ENCODE results near the gene RAB11FIP3. TPM values are rescaled to one million over a fixed set of nuclear protein-coding genes. Genes with fewer than 3 reads are reported as not detected.
"Not testable (repeated sequence)": the region's sequence is repeated elsewhere in the genome, so short reads cannot be mapped to it uniquely, and the experiment has no call there.

RAB11FIP3 gene
- total RNA-seq, 1 donor from 2014 or later: 60.2 TPM

DNA sequence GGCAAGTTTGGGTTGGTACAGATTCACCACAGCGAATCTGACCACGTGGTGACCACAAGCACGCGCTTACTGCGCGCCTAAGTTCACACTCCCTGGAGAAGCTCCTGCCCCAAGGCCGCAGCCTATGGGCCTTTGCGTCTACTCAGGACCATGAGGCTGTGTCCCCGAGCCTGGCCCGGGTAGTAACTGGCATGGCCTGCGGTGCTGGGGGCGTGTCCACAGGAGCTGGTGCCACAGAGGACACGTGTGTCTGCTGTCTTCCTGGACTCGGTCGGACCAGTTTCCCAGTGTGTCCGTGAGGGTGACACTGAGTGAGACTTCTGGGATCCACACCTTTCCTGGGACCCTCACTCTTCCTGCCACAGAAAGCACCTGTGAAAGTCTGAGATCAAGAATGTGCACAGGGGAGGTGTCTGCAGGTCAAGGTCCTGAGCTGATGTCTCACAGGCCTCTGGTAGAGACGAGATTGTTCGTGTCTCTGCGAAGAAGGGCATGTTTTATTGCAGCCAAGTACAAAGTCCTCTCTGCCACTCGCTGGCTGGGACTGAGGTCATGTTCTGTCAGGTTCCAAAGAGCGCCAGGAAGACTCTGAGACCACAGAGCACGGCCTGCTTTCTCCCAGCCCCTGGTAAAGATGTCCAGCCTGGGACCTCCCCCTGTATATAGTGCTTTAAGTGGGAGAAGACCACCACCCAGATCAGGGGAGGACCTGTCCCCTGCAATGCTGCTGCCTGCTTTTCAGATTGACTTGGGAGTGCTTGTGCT is 76.9 kb downstream of the RAB11FIP3 start:
- Mint-ChIP-seq H3K4me1 (ENCODE audit: unreplicated experiment) (peaks cover 3% of the 10 kb centered on the region), H3K9me3 (ENCODE audit: unreplicated experiment) (no peaks in the 10 kb centered on the region), H3K36me3 (ENCODE audit: unreplicated experiment) (peaks cover 15% of the 10 kb centered on the region), H3K27ac (ENCODE audit: unreplicated experiment) (no peak overlapping the region), H3K27me3 (ENCODE audit: unreplicated experiment) (no peaks in the 10 kb centered on the region), H3K4me3 (ENCODE audit: unreplicated experiment) (no peak overlapping the region)
- no peak for DNase-seq (ENCODE audit: extremely low spot score, unreplicated experiment)
- TF ChIP-seq, protein P1, sequence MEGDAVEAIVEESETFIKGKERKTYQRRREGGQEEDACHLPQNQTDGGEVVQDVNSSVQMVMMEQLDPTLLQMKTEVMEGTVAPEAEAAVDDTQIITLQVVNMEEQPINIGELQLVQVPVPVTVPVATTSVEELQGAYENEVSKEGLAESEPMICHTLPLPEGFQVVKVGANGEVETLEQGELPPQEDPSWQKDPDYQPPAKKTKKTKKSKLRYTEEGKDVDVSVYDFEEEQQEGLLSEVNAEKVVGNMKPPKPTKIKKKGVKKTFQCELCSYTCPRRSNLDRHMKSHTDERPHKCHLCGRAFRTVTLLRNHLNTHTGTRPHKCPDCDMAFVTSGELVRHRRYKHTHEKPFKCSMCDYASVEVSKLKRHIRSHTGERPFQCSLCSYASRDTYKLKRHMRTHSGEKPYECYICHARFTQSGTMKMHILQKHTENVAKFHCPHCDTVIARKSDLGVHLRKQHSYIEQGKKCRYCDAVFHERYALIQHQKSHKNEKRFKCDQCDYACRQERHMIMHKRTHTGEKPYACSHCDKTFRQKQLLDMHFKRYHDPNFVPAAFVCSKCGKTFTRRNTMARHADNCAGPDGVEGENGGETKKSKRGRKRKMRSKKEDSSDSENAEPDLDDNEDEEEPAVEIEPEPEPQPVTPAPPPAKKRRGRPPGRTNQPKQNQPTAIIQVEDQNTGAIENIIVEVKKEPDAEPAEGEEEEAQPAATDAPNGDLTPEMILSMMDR (IDR thresholded peaks at IDR 0.05): no peak

DNA sequence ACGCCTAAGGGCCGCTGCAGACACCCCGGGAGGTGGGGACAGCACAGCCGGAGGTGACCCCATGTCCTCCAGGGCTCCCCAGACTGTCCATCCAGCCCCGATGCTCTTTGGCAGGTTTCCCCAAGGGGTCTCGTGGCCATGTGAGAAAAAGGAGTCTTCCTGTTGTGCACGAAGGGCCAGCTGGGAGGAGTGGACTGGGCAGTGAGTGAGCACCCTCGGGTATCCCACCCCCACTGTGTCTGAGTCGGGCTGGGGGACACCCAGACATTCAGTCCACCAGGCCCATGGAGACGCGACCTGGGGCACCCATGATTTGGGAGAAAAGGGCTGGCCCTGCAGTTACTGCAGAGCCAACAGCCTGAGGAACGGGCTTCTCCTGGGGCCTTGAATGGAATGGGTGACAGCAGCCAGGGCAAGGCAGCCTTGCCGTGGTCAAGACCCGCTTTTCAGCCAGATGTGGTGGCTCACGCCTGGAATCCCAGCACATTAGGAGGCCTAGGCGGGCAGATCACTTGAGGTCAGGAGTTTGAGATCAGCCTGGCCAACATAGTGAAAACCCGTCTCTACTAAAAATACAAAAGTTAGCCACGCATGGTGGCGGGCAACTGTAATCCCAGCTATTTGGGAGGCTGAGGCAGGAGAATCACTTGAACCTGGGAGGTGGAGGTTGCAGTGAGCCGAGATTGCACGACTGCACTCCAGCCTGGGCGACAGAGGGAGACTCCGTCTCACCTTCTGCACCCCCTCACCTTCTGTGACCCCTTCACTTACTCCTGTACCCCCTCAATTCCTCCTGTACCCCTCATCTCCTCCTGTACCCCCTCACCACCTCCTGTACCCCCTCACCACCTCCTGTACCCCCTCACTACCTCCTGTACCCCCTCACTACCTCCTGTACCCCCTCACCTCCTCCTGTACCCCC is 78.0 kb downstream of the RAB11FIP3 start:
- no peak overlapping the region for H3K4me3 Mint-ChIP-seq (ENCODE audit: unreplicated experiment)
- H3K27ac Mint-ChIP-seq (ENCODE audit: unreplicated experiment): no peak overlapping the region
- peaks cover 3% of the 10 kb centered on the region for H3K4me1 Mint-ChIP-seq (ENCODE audit: unreplicated experiment)
- no peak for DNase-seq (ENCODE audit: extremely low spot score, unreplicated experiment)
- TF ChIP-seq, protein P1 (IDR thresholded peaks at IDR 0.05): no peak
- no peaks in the 10 kb centered on the region for H3K27me3 Mint-ChIP-seq (ENCODE audit: unreplicated experiment)
- H3K36me3 Mint-ChIP-seq (ENCODE audit: unreplicated experiment): peaks cover 10% of the 10 kb centered on the region
- H3K9me3 Mint-ChIP-seq (ENCODE audit: unreplicated experiment): no peaks in the 10 kb centered on the region

DNA sequence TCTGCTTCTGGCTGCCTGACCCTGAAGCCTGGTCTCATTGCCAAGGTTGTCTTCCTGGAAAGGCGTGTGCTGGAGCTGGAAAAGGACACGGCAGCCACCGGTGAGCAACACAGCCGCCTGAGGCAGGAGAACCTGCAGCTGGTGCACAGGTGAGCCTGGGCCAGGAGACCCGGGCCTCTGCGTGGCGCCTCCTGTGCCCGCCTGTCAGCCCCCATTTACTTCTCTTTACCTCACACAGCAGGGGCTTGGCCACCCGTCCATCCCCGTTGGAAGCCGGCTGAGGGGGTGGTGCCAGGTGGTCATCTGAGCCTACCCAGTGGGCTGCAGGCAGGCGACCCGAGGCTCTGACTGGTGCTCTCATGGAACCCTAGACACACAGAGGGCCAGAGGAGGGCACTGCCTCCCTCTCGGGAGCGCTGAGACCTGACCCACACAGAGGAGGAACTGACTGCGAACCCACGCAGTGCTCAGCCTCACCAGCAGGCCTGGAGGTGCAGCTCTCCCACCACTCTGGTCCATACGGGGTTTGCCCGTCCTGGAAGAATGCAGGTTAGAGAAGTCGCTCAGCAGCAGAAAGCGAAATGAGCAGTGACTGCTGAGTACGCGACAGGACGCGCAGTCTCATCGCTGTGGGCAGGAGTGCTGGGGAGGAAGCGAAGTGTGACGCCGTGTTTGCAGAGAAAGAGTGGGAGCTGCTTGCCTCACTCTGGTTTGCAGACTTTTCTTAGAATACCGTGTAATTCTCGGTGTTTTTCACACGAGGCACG is 80.2 kb downstream of the RAB11FIP3 start:
- Mint-ChIP-seq H3K4me1 (ENCODE audit: unreplicated experiment) (peaks cover 9% of the 10 kb centered on the region), H3K4me3 (ENCODE audit: unreplicated experiment) (no peak overlapping the region), H3K36me3 (ENCODE audit: unreplicated experiment) (peaks cover 18% of the 10 kb centered on the region), H3K27me3 (ENCODE audit: unreplicated experiment) (no peaks in the 10 kb centered on the region), H3K27ac (ENCODE audit: unreplicated experiment) (no peak overlapping the region), H3K9me3 (ENCODE audit: unreplicated experiment) (no peaks in the 10 kb centered on the region)
- no peak for DNase-seq (ENCODE audit: extremely low spot score, unreplicated experiment)
- TF ChIP-seq, protein P1 (IDR thresholded peaks at IDR 0.05): no peak

DNA sequence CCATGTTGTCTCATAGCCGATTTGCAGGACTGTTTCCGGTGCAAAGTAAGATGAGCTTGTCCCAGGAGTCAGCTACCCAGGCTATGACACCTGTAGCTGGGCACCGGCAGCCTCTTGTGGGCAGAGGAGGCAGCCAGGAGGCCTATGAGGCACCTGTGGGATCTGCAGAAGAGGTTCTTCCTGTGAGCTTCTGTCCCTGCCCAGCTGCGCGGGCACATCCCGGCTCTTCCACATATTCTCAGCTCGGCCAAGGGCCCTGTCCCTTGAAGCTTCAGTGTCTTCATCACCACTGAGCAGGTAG is 80.7 kb downstream of the RAB11FIP3 start:
- TF ChIP-seq, protein P1 (IDR thresholded peaks at IDR 0.05): no peak
- peaks cover 9% of the 10 kb centered on the region for H3K4me1 Mint-ChIP-seq (ENCODE audit: unreplicated experiment)
- no peaks in the 10 kb centered on the region for H3K9me3 Mint-ChIP-seq (ENCODE audit: unreplicated experiment)
- no peak overlapping the region for H3K27ac Mint-ChIP-seq (ENCODE audit: unreplicated experiment)
- no peak for DNase-seq (ENCODE audit: extremely low spot score, unreplicated experiment)
- peaks cover 18% of the 10 kb centered on the region for H3K36me3 Mint-ChIP-seq (ENCODE audit: unreplicated experiment)
- H3K4me3 Mint-ChIP-seq (ENCODE audit: unreplicated experiment): no peak overlapping the region
- no peaks in the 10 kb centered on the region for H3K27me3 Mint-ChIP-seq (ENCODE audit: unreplicated experiment)

DNA sequence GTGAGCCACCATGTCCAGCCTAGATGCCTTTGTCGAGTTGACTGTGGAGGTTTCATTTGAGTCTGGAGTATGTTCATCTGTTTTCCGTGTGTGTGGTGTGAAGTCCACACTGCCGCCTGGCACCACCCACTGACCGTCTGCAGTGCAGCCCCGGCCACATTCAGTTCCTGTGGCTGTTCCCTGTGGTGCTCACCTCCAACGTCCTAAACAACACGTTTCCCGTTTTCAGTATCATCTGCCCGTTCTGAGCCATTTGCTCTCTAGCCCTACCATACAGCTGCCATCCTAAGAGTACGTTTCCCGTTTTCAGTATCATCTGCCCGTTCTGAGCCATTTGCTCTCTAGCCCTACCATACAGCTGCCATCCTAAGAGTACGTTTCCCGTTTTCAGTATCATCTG is 82.1 kb downstream of the RAB11FIP3 start:
- Mint-ChIP-seq H3K27ac (ENCODE audit: unreplicated experiment) (peak overlapping the region; percentile 50), H3K36me3 (ENCODE audit: unreplicated experiment) (peaks cover 18% of the 10 kb centered on the region)
- not testable (repeated sequence) for H3K4me3 Mint-ChIP-seq (ENCODE audit: unreplicated experiment); DNase-seq (ENCODE audit: extremely low spot score, unreplicated experiment); H3K9me3 Mint-ChIP-seq (ENCODE audit: unreplicated experiment); H3K27me3 Mint-ChIP-seq (ENCODE audit: unreplicated experiment); H3K4me1 Mint-ChIP-seq (ENCODE audit: unreplicated experiment)
